BJ (cell line): Measurements from ENCODE around the gene PRSS22. TPM values are rescaled to one million over a fixed set of nuclear protein-coding genes. Genes with fewer than 3 reads are reported as not detected.

Source experiments
- CTCF ChIA-PET: fragments of 350-600 bp; formaldehyde crosslinking; extraction: SDS; loops from one replicate; lab custom pipeline; 2021; ENCODE audit warnings: antibody characterized with exemption, inconsistent platforms; lab: Yijun Ruan, JAX
- POLR2A ChIA-PET: fragments of 300-600 bp; sonication (Branson Sonifier 250); formaldehyde crosslinking; extraction: SDS; loops from one replicate; lab custom pipeline; 2021; ENCODE audit warnings: antibody characterized with exemption; lab: Charles Lee
- DNase-seq: peaks from one replicate; pipeline ENCODE4 v3.0.0-alpha.2; 2011; ENCODE audit warnings: low read depth
- H3K27me3 ChIP-seq: 2 replicates; pipeline ENCODE4 v1.6.0; 2011; ENCODE audit warnings: low read length; ENCODE audit not compliant: control insufficient read depth, insufficient read depth
- H3K36me3 ChIP-seq: 2 replicates; pipeline ENCODE4 v1.5.1; 2011; ENCODE audit warnings: low read length; ENCODE audit not compliant: control insufficient read depth, insufficient read depth
- H3K4me3 ChIP-seq: 2 replicates; pipeline ENCODE4 v1.5.1; 2011; ENCODE audit warnings: low read depth, mild to moderate bottlenecking, control low read depth, low read length
- polyA plus RNA-seq: library from polyadenylated mRNA; depleted of rRNA; stranded (reverse); fragments of >200 nt; gene quantifications from 2 replicates; pipeline ENCODE4 v1.2.3, GENCODE V29; 2011
- TF ChIP-seq, protein P1 (sequence below): IDR thresholded peaks from 2 replicates; pipeline ENCODE4 v1.5.1; 2011; ENCODE audit warnings: low read depth, mild to moderate bottlenecking, control low read depth, inconsistent platforms, low read length, moderate library complexity; ENCODE audit not compliant: insufficient read depth

The PRSS22 gene
- polyA plus RNA-seq, 1 experiment: not detected

GRCh38 chr16:2860826-2861567 is 3.0 kb upstream of the PRSS22 start:
- Histone ChIP-seq H3K27me3 (peaks cover 10% of the 10 kb centered on the region), H3K4me3 (no peak overlapping the region), H3K36me3 (no peaks in the 10 kb centered on the region)
- TF ChIP-seq, protein P1, sequence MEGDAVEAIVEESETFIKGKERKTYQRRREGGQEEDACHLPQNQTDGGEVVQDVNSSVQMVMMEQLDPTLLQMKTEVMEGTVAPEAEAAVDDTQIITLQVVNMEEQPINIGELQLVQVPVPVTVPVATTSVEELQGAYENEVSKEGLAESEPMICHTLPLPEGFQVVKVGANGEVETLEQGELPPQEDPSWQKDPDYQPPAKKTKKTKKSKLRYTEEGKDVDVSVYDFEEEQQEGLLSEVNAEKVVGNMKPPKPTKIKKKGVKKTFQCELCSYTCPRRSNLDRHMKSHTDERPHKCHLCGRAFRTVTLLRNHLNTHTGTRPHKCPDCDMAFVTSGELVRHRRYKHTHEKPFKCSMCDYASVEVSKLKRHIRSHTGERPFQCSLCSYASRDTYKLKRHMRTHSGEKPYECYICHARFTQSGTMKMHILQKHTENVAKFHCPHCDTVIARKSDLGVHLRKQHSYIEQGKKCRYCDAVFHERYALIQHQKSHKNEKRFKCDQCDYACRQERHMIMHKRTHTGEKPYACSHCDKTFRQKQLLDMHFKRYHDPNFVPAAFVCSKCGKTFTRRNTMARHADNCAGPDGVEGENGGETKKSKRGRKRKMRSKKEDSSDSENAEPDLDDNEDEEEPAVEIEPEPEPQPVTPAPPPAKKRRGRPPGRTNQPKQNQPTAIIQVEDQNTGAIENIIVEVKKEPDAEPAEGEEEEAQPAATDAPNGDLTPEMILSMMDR: no peak
- ChIA-PET CTCF (interaction anchor here (1.1 to 1.4 kb wide), 3 partner anchors 15 to 23 kb away, joined by 4 to 8 read pairs (median 5); no protein-coding TSS in a partner anchor), POLR2A (no interaction called here)
- no peak for DNase-seq

DNA sequence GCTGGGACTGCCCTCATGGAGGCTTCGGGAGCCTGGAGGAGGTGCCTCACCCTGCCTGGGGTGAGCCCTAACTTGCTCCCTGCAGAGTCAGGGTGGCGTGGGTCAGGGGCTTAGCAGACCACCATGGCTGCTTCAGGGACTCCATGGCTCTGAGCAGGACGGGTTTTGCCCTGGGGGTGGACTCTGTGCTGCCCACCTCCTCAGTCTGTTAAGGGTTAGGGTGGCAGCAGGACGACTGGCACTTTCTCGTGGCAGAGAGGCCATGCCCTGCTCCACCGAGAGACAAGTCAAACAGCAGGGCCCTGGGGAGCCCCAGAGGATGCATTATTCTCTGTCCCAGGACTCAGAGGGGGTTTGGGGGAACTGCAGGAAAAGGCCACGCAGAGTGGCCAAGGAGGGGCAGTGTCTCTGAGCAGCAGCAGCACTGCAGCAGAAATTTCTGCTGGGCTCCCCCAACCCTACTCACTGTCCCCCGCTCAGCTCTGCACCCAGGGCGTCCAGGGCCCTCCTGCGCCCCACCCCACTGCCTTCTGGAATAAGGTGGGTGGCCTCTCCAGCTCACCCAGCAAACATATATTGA is 1.8 kb upstream of the PRSS22 start:
- TF ChIP-seq, protein P1: no peak
- Histone ChIP-seq H3K27me3 (peaks cover 10% of the 10 kb centered on the region), H3K4me3 (no peak overlapping the region), H3K36me3 (no peaks in the 10 kb centered on the region)
- CTCF ChIA-PET: interaction anchor here (1.1 kb wide), 1 partner anchor 22 kb away, joined by 5 read pairs; no protein-coding TSS in a partner anchor
- POLR2A ChIA-PET: no interaction called here
- no peak for DNase-seq

GRCh38 chr16:2858245-2859025 is 465 bp upstream of the PRSS22 start:
- no peaks in the 10 kb centered on the region for H3K36me3 ChIP-seq
- POLR2A ChIA-PET: no interaction called here
- H3K4me3 ChIP-seq: no peak overlapping the region
- no peak for DNase-seq
- CTCF ChIA-PET: no interaction called here
- peaks cover 10% of the 10 kb centered on the region for H3K27me3 ChIP-seq
- TF ChIP-seq, protein P1: no peak

DNA sequence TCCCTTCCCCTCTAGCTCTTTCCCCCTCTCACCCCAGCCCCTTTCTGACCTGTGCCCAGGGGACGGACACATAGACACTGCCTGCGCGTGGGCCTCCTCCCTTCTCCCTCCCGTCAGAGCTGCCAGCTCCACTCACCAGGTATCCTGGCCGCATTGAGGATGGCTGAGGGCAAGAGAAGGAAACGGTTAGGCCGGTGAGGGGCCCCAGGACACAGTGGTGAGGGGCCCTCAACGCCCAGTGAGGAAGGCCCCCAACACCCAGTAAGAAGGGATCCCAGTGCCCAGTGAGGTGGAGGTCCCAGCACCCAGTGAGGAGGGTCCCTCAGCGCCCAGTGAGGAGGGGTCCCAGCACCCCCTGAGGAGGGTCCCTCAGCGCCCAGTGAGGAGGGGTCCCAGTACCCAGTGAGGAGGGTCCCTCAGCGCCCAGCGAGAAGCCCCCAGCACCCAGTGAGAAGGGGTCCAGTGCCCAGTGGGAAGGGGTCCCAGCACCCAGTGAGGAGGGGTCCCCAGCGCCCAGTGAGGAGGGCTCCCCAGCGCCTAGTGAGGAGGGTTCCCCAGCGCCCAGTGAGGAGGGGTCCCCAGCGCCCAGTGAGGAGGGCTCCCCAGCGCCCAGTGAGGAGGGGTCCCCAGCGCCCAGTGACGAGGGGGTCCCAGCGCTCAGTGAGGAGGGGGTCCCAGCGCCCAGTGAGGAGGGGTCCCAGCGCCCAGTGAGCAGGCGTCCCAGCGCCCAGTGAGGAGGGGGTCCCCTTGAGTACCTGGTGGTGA is 1.1 kb downstream of the PRSS22 start:
- POLR2A ChIA-PET: no interaction called here
- Histone ChIP-seq H3K27me3 (peaks cover 10% of the 10 kb centered on the region), H3K4me3 (no peak overlapping the region), H3K36me3 (no peaks in the 10 kb centered on the region)
- CTCF ChIA-PET: interaction anchor here (1.3 to 4.8 kb wide), 2 partner anchors 11 to 18 kb away, joined by 6 to 25 read pairs; no protein-coding TSS in a partner anchor
- no peak for DNase-seq
- TF ChIP-seq, protein P1: no peak
